Epithelial cell of proximal tubule (primary cell): ENCODE measurements around the gene KRTAP9-4. TPM values are rescaled to one million over a fixed set of nuclear protein-coding genes. Genes with fewer than 3 reads are reported as not detected.
"Not testable (repeated sequence)": the region's sequence is repeated elsewhere in the genome, so short reads cannot be mapped to it uniquely, and the experiment has no call there.

Experiments used
- DNase-seq: peaks from one replicate; pipeline ENCODE4 v3.0.0-alpha.2; 2011; ENCODE audit warnings: low read depth
- H3K4me3 ChIP-seq: 2 replicates; pipeline ENCODE4 v1.5.1; 2011; ENCODE audit warnings: low read depth, mild to moderate bottlenecking, low read length
- CTCF ChIP-seq: conservative IDR thresholded peaks from 2 replicates; pipeline ENCODE4 v1.5.1; 2012; ENCODE audit warnings: low read depth, mild to moderate bottlenecking, low read length
- total RNA-seq: library from RNA; depleted of rRNA; stranded (reverse); fragments of >200 nt; gene quantifications from 2 replicates; pipeline ENCODE4 v1.2.3, GENCODE V29; 2015

Gene KRTAP9-4
- total RNA-seq, 1 donor from 2014 or later = not detected

- TF ChIP-seq CTCF = no peak
- no peak for DNase-seq
- H3K4me3 ChIP-seq = no peak overlapping the region
Measured at GRCh38 chr17:41230094-41230493, 19.4 kb upstream of the KRTAP9-4 start.

DNA sequence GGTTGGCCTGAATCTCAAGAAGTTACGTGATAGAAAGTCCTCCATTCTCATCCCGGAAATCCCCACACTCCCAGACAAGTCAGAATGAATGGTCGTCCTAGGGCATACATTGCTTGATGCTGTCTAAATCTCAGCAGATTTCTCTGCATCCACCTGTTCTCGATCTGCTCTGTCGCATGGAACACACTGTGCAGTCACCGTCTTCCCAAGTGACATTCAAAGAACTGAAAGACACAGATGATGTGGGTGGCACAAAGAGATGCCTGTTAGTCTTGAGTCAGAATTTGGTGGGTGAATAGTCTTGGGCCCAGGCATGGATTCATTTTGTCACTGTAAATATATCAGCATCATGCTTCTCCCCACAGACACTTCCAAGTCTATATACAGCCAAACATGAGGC lies 17.8 kb upstream of the KRTAP9-4 start:
- no peak for TF ChIP-seq CTCF
- no peak overlapping the region for H3K4me3 ChIP-seq
- DNase-seq = no peak

DNA sequence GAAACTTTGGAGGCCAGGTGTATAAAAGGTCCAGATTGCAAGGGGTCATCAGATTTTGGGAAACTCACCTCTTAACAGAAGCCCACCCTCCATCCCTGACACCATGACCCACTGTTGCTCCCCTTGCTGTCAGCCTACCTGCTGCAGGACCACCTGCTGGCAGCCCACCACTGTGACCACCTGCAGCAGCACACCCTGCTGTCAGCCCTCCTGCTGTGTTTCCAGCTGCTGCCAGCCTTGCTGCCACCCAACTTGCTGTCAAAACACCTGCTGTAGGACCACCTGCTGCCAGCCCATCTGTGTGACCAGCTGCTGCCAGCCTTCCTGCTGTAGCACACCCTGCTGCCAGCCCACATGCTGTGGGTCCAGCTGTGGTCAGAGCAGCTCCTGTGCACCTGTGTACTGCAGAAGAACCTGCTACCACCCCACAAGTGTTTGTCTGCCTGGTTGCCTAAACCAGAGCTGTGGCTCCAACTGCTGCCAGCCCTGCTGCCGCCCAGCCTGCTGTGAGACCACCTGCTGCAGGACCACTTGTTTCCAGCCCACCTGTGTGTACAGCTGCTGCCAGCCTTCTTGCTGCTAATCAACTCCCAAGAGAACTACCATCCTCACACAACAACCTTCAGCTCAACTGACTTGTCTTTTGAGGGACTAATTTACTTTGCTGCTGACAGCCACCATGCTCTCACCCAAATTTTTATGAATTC lies 16.9 kb upstream of the KRTAP9-4 start, which contains the start of gene KRTAP9-3:
Gene KRTAP9-3 (plus strand): TSS at position 51 of the 707 bp plus-strand sequence. CDS start 53 bp downstream, at position 104.
- not testable (repeated sequence) for DNase-seq, H3K4me3 ChIP-seq

GRCh38 chr17:41237116-41237515 lies 12.4 kb upstream of the KRTAP9-4 start:
- H3K4me3 ChIP-seq, DNase-seq: not testable (repeated sequence)

DNA sequence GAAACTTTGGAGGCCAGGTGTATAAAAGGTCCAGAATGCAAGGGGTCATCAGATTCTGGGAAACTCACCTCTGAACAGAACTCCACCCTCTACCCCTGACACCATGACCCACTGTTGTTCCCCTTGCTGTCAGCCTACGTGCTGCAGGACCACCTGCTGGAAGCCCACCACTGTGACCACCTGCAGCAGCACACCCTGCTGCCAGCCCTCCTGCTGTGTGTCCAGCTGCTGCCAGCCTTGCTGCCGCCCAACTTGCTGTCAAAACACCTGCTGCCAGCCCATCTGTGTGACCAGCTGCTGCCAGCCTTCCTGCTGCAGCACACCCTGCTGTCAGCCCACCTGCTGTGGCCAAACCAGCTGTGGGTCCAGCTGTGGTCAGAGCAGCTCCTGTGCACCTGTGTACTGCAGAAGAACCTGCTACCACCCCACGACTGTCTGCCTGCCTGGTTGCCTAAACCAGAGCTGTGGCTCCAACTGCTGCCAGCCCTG lies 11.5 kb upstream of the KRTAP9-4 start, which contains the start of gene KRTAP9-8:
Gene KRTAP9-8 (plus strand): TSS at position 51 of the 489 bp plus-strand sequence. CDS start 53 bp downstream, at position 104.
- not testable (repeated sequence) for DNase-seq, H3K4me3 ChIP-seq

DNA sequence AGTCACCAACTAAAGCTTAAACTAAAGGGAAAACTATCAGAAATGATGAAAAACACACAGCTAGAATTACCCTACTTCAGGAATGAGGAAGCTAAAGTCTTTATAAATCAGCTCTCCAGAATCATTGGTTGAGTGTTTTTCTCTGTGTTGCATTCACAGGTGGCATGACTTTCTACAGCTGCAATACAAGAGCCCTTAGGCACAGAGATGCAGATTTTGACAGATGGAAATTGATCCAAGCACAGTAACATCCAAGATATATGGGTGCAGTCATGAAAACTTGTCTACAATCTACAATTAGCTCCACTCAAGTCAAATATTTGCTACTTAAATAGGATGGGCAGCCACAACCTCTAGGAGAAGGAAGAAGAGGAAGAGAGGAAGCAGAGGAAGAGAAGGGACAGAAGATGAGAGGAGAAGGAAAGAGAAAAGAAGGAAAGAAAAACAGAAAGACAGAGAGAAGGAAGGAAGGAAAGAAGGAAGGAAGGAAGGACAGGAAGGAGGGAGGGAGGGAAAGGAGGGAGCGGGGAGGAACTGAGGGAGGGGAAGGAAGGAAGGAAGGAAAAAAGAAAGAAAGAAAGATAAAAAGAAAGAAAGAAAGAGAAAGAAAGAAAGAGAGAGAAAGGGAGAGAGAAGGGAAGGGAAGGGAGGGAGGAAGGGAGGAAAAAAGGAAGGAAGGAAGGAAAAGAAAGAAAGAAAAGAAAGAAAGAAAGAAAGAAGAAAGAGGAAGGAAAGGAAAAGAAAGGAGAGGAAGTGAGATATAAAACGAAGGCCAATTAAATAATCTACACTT lies 2.3 kb upstream of the KRTAP9-4 start:
- H3K4me3 ChIP-seq, DNase-seq: not testable (repeated sequence)

DNA sequence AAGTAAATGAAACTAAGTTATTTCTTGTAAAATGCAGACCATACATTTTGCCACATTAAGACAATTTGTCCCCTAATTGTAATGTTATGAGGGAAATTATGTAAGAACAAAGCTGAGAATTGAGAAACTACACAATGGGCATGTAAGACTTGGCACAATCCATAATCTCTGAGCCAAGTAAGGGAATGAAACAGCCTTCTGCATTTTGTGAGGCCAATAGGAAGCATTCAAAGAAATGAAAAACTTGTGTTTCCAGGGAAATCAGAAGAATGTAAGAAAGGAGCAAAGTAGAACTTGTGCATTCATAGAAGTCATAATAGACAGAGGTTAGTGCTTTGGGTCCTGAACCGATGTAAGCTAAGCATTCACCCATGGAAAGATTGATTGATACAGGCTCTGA lies 1.8 kb downstream of the KRTAP9-4 start:
- no peak overlapping the region for H3K4me3 ChIP-seq
- no peak for DNase-seq
- no peak for TF ChIP-seq CTCF

DNA sequence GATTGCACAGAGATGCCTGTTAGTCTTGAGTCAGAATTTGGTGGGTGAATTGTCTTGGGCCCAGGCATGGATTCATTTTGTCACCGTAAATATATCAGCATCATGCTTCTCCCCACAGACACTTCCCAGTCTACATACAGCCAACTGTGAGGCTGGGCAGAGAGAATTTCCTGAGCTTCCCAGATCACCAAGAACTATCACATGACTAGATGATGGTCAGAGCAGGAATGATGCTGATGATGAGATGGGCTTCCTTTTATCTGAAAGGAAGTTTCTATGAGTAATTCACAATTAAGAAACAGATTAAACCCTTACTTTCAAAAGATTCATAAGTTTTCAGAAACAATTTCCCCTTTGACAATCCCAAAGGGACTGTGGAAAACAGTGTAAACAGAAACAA lies 5.4 kb downstream of the KRTAP9-4 start:
- H3K4me3 ChIP-seq = no peak overlapping the region
- no peak for TF ChIP-seq CTCF
- no peak for DNase-seq

- not testable (repeated sequence) for H3K4me3 ChIP-seq, DNase-seq
Measured at GRCh38 chr17:41255381-41256290, 6.1 kb downstream of the KRTAP9-4 start, which contains the start of gene KRTAP9-9. Gene KRTAP9-9, plus strand, starts transcription at chr17:41255384.
